Measurements from ENCODE around the gene PCP4L1. TPM values are rescaled to one million over a fixed set of nuclear protein-coding genes. Genes with fewer than 3 reads are reported as not detected.

The PCP4L1 gene
- total and polyA plus RNA-seq, 10 donors: 0.19 to 0.26 (median 0.20) TPM; not detected in 6

GRCh38 chr1:161233102-161233501 is 25.4 kb upstream of the PCP4L1 start:
- 86 to 89% (median 88%) methylated on average over 9 of the region's 9 CpGs for WGBS, 5 donors
- Histone ChIP-seq H3K27ac (no peak overlapping the region), H3K27me3 (replicated peaks in 1 of 7) (peaks cover 0 to 6% (median 0%) of the 10 kb centered on the region in 7 donors), H3K4me1 (peaks cover 0 to 5% (median under 1%) of the 10 kb centered on the region in 6 donors), H3K36me3 (peaks cover 0 to 32% (median 18%) of the 10 kb centered on the region in 6 donors), H3K4me3 (no peak overlapping the region), H3K9me3 (no peaks in the 10 kb centered on the region)
- no peak for TF ChIP-seq POLR2AphosphoS5 (IDR thresholded peaks at IDR 0.05)
- TF ChIP-seq CTCF (IDR thresholded peaks at IDR 0.05 in 8 of 11, conservative IDR thresholded peaks at IDR 0.05 in 3 of 11): no peak
- no peak for TF ChIP-seq POLR2A (IDR thresholded peaks at IDR 0.05)
- DNase-seq: no peak
- intact Hi-C loops (cut with DNase I; ENCODE audit: low total_unique reads): no loop called here

DNA sequence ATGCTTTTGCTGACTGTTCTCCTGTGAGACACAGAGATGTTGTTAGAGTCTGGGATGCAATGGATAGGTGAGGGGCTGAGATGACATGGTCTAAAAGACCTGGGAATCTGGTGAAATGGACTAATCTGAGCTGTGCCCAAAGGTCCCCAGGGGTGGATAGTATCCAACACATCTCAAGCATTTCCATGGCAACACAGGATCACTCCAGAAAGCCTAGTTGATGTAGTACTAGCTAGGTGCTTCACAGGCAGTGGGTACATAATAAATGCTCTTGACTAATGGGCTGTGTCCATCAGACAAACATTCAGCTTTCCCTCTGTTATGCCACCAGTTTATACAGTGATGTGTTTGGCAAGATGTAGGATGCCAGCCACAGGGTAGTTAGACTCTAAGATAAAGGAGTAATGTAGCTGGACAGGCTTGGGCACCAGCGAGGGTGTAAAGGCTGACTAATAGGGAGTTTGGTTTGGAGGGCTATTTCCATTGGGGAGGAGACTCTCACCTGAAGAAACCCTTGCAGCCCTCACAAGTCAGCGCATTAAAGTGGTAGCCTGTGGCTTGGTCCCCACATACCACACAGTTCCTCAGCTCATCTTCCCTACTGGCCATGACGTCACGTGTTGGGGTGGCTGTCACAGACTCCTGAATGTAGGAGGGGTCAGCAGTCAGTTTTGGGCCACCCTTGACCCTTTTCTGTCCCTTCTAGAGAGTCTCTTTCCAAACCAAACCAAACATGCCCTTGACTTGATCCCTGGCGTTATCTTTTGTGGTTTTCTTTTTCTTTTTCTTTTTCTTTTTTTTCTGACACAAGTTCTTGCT is 22.4 kb upstream of the PCP4L1 start:
- 77 to 83% (median 83%) methylated on average over 5 of the region's 5 CpGs for WGBS, 5 donors
- Histone ChIP-seq H3K4me1 (no peaks in the 10 kb centered on the region), H3K36me3 (peaks cover 0 to 1% (median 0%) of the 10 kb centered on the region in 6 donors), H3K27ac (no peak overlapping the region), H3K27me3 (replicated peaks in 1 of 7) (peaks cover 0 to 6% (median 0%) of the 10 kb centered on the region in 7 donors), H3K9me3 (no peaks in the 10 kb centered on the region), H3K4me3 (no peak overlapping the region)
- TF ChIP-seq POLR2AphosphoS5 (IDR thresholded peaks at IDR 0.05): no peak
- TF ChIP-seq POLR2A (IDR thresholded peaks at IDR 0.05): no peak
- TF ChIP-seq CTCF (IDR thresholded peaks at IDR 0.05 in 8 of 11, conservative IDR thresholded peaks at IDR 0.05 in 3 of 11): no peak
- intact Hi-C loops (cut with DNase I; ENCODE audit: low total_unique reads): no loop called here
- DNase-seq: no peak

DNA sequence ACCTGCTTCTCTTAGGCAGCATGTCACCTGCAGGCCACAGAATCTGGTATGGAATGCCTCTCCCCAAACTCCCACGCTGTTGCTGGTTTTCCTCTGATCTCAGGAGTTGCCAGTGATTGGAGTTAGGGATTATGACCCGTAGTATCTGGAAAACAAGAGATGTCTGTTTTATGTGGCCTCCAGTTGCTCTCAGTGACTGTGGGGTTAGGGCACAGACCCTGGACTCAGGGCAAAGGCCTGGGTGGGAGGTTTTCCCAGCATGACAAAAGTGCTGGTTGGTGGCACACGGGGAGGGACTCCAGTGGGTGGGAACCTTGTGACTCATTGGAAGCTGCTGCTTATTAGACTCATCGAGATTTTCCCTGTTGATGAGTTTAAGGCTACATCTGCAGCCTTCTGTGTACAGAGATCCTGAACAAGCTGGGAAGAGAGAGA is 20.5 kb upstream of the PCP4L1 start, which contains the start of gene NR1I3:
TSS of gene NR1I3 (minus strand) at position 165 of the 435 bp plus-strand sequence. CDS start 1,638 bp downstream, outside the sequence.
- Histone ChIP-seq H3K27me3 (replicated peaks in 1 of 7) (peaks cover 0 to 6% (median 0%) of the 10 kb centered on the region in 7 donors), H3K4me1 (peaks cover 0 to 3% (median 0%) of the 10 kb centered on the region in 6 donors), H3K4me3 (no peak within 1 kb of the TSS), H3K36me3 (no peaks in the 10 kb centered on the region), H3K9me3 (no peaks in the 10 kb centered on the region), H3K27ac (no peak within 1 kb of the TSS)
- TF ChIP-seq POLR2AphosphoS5 (IDR thresholded peaks at IDR 0.05) (no peak), POLR2A (IDR thresholded peaks at IDR 0.05) (no peak), CTCF (IDR thresholded peaks at IDR 0.05 in 8 of 11, conservative IDR thresholded peaks at IDR 0.05 in 3 of 11) (no peak)
- DNase-seq: no peak
- WGBS, 5 donors: 75 to 81% (median 78%) methylated on average over 4 of the region's 4 CpGs
- intact Hi-C loops (cut with DNase I; ENCODE audit: low total_unique reads): no loop called here

DNA sequence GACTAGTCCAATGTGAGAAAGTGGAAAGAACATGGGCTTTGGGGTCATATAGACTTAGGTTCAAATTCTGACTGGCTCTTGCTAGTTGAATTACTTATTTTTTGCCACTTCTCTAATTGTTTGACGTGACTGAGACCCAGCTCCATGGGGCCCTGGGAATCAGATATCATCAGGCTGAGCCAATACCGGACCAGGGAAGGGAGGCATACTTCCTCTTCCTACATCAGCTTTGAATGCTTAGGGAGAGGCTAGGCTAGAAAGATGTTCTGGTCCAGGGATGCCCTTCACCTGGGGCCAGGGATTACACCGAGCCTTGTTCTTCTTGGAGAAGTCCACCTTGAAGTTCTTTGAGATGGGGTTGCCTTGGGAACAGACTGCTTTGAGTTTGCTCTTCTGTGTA is 16.9 kb upstream of the PCP4L1 start:
- Histone ChIP-seq H3K27me3 (replicated peaks in 1 of 7) (no peaks in the 10 kb centered on the region), H3K4me3 (no peak overlapping the region), H3K36me3 (no peaks in the 10 kb centered on the region), H3K27ac (no peak overlapping the region), H3K4me1 (peaks cover 0 to 3% (median 0%) of the 10 kb centered on the region in 6 donors), H3K9me3 (no peaks in the 10 kb centered on the region)
- intact Hi-C loops (cut with DNase I; ENCODE audit: low total_unique reads): no loop called here
- TF ChIP-seq CTCF (IDR thresholded peaks at IDR 0.05 in 8 of 11, conservative IDR thresholded peaks at IDR 0.05 in 3 of 11) (no peak), POLR2A (IDR thresholded peaks at IDR 0.05) (no peak), POLR2AphosphoS5 (IDR thresholded peaks at IDR 0.05) (no peak)
- WGBS, 5 donors: 54 to 84% (median 67%) methylated on average over 3 of the region's 3 CpGs
- no peak for DNase-seq

Data from spleen (tissue), 11 donors.